PFSK-1 (cell line): ENCODE data around the gene NFIC.

Experiments
- POLR2AphosphoS5 ChIP-seq: IDR thresholded peaks from 2 replicates; pipeline ENCODE4 v1.6.1; 2012; ENCODE audit warnings: low read depth, mild to moderate bottlenecking, control low read depth, low read length, moderate library complexity
- SIN3A ChIP-seq: IDR thresholded peaks from 2 replicates; pipeline ENCODE4 v1.6.1; 2012; ENCODE audit warnings: mild to moderate bottlenecking, low read length, moderate library complexity, borderline replicate concordance; ENCODE audit not compliant: insufficient read depth
- TF ChIP-seq, protein P1 (sequence below), 2 experiments: IDR thresholded peaks; 2 replicates each; pipeline versions ENCODE4 v1.6.1 to v1.8.0; 2011 to 2012; ENCODE audit warnings: low read depth in 2 of 2, low read length in 2 of 2, control low read depth in 1 of 2, inconsistent platforms in 1 of 2, mild to moderate bottlenecking in 1 of 2, moderate library complexity in 1 of 2; ENCODE audit not compliant: insufficient read depth in 1 of 2

DNA sequence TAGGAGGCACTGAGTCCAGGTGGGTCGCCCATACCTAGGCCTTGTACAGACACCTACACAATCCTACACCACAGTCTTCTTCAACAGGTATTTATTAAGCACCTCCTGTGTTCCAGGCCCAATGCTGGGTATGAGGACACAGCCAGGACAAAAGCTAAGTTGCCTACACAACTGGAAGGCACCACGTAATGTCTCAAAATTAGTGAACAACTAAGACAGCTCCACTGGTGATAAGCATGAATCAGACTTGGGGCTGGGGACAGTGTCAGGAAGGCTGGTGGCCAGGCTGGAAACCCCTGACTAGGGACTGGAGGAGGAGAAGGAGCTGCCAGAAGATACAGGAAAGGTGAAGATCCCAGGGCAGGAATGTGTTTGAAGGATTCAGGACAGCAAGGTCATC, 111.6 kb downstream of the NFIC start:
- TF ChIP-seq, protein P1, sequence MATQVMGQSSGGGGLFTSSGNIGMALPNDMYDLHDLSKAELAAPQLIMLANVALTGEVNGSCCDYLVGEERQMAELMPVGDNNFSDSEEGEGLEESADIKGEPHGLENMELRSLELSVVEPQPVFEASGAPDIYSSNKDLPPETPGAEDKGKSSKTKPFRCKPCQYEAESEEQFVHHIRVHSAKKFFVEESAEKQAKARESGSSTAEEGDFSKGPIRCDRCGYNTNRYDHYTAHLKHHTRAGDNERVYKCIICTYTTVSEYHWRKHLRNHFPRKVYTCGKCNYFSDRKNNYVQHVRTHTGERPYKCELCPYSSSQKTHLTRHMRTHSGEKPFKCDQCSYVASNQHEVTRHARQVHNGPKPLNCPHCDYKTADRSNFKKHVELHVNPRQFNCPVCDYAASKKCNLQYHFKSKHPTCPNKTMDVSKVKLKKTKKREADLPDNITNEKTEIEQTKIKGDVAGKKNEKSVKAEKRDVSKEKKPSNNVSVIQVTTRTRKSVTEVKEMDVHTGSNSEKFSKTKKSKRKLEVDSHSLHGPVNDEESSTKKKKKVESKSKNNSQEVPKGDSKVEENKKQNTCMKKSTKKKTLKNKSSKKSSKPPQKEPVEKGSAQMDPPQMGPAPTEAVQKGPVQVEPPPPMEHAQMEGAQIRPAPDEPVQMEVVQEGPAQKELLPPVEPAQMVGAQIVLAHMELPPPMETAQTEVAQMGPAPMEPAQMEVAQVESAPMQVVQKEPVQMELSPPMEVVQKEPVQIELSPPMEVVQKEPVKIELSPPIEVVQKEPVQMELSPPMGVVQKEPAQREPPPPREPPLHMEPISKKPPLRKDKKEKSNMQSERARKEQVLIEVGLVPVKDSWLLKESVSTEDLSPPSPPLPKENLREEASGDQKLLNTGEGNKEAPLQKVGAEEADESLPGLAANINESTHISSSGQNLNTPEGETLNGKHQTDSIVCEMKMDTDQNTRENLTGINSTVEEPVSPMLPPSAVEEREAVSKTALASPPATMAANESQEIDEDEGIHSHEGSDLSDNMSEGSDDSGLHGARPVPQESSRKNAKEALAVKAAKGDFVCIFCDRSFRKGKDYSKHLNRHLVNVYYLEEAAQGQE (IDR thresholded peaks at IDR 0.05; ENCODE audit: insufficient read depth in 1 of 2, low read depth in 2 of 2, low read length in 2 of 2) = no peak
- TF ChIP-seq POLR2AphosphoS5 = no peak
- no peak for TF ChIP-seq SIN3A
